Spleen (tissue), 11 donors: ENCODE measurements around the gene ADCY10. TPM values are rescaled to one million over a fixed set of nuclear protein-coding genes. Genes with fewer than 3 reads are reported as not detected.
A peak's percentile ranks its signal among the peaks of the same experiment; 100 is the strongest.
"Not testable (repeated sequence)": the region's sequence is repeated elsewhere in the genome, so short reads cannot be mapped to it uniquely, and the experiment has no call there.

Experiments used
- DNase-seq: peaks from one replicate; pipeline ENCODE4 v3.0.0-alpha.2; 2020
- H3K27ac ChIP-seq, 8 donors: fragments of 200-600 bp; sonication (generic) in 7 of 8; 1 replicate in 4 of 8; 2 replicates in 4 of 8; pipeline versions ENCODE4 v1.5.0 to v1.8.0; 2016 to 2021; ENCODE audit warnings: inconsistent platforms in 4 of 8, mild to moderate bottlenecking in 4 of 8, moderate library complexity in 1 of 8
- H3K27me3 ChIP-seq, 7 donors: fragments of 200-600 bp; sonication (generic) in 6 of 7; replicated peaks in 1 of 7; 1 replicate in 4 of 7; 2 replicates in 3 of 7; pipeline versions ENCODE4 v1.5.0 to v1.8.0; 2016 to 2021; ENCODE audit warnings: inconsistent platforms in 3 of 7, mild to moderate bottlenecking in 1 of 7
- H3K36me3 ChIP-seq, 6 donors: fragments of 200-600 bp; sonication (generic) in 5 of 6; 1 replicate in 4 of 6; 2 replicates in 2 of 6; pipeline versions ENCODE4 v1.5.0 to v1.8.0; 2016 to 2021; ENCODE audit warnings: inconsistent platforms in 2 of 6
- H3K4me1 ChIP-seq, 6 donors: fragments of 200-600 bp; sonication (generic) in 5 of 6; 1 replicate in 3 of 6; 2 replicates in 3 of 6; pipeline versions ENCODE4 v1.5.0 to v1.8.0; 2016 to 2021; ENCODE audit warnings: inconsistent platforms in 3 of 6
- H3K4me3 ChIP-seq, 8 donors: fragments of 200-600 bp; sonication (generic) in 7 of 8; 1 replicate in 4 of 8; 2 replicates in 4 of 8; pipeline versions ENCODE4 v1.5.0 to v1.8.0; 2016 to 2021; ENCODE audit warnings: inconsistent platforms in 4 of 8, mild to moderate bottlenecking in 4 of 8, moderate library complexity in 2 of 8
- H3K9me3 ChIP-seq, 8 donors: fragments of 200-600 bp; sonication (generic) in 7 of 8; 1 replicate in 4 of 8; 2 replicates in 4 of 8; pipeline versions ENCODE4 v1.5.0 to v1.8.0; 2016 to 2021; ENCODE audit warnings: inconsistent platforms in 4 of 8
- POLR2A ChIP-seq, 3 donors: fragments of 450-650 bp; IDR thresholded peaks; one replicate each; pipeline ENCODE4 v1.5.1; 2017; ENCODE audit warnings: antibody characterized with exemption in 3 of 3, mild to moderate bottlenecking in 1 of 3
- POLR2AphosphoS5 ChIP-seq, 3 donors: sonication (generic); formaldehyde crosslinking; IDR thresholded peaks; one replicate each; pipeline ENCODE4 v1.5.1; 2017; ENCODE audit warnings: antibody characterized with exemption in 3 of 3
- WGBS, 5 donors: extraction: QIAGEN DNeasy Blood & Tissue Kit in 3 of 5; methylation state at CpG; one replicate each; pipeline versions ENCODE4 v1.1.5 to v1.1.7; 2013 to 2018; 5-methylcytosine and 5-hydroxymethylcytosine counted together
- intact Hi-C: fragments of 100-400 bp; cut with DNase I; formaldehyde crosslinking; loops from one replicate; pipeline ENCODE4 v1.15.0; 2023; ENCODE audit warnings: low total_unique reads
- polyA plus RNA-seq, 3 donors: library from polyadenylated mRNA; stranded (reverse); fragments of 200-250 nt; gene quantifications; one replicate each; pipeline ENCODE4 v1.2.1, GENCODE V29; 2013
- total RNA-seq, 7 donors: library from RNA; depleted of rRNA in 3 of 7; stranded (reverse); fragments of >200 nt in 3 of 7; fragmentation: NEBNext Ultra II Directional in 4 of 7; extraction: Animal tissue kit (Norgen Biotek cat#: 25700) in 4 of 7; gene quantifications; one replicate each; pipeline versions ENCODE4 v1.1.0 to v1.2.1, GENCODE V29; 2016 to 2021
- TF ChIP-seq, protein P1 (sequence below), 11 experiments: fragments of 200-600 bp in 7 of 11; fragments of 450-650 bp in 4 of 11; sonication (generic) in 4 of 11; IDR thresholded peaks in 8 of 11; conservative IDR thresholded peaks in 3 of 11; 1 replicate in 7 of 11; 2 replicates in 4 of 11; pipeline versions ENCODE4 v1.4.0 to v1.8.0; 2016 to 2021; ENCODE audit warnings: antibody characterized with exemption in 11 of 11, inconsistent platforms in 4 of 11, mild to moderate bottlenecking in 1 of 11
- donor health status: healthy with polysubstance abuse.
- donor health status: DM: no; HTN: no; CAD: no; lungs with moderate emphysema.
- donor health status: DM: no; HTN: no; CAD: no.
- donor health status: Bipolar disorder and iron deficiency.
- donor health status: healthy.
- donor health status: DM: no; HTN: no; CAD: no.
- donor health status: DM: yes; HTN: yes; CAD: no.

The ADCY10 gene
- total and polyA plus RNA-seq, 10 donors, result 0.04 to 0.40 (median 0.16) TPM; not detected in 4

DNA sequence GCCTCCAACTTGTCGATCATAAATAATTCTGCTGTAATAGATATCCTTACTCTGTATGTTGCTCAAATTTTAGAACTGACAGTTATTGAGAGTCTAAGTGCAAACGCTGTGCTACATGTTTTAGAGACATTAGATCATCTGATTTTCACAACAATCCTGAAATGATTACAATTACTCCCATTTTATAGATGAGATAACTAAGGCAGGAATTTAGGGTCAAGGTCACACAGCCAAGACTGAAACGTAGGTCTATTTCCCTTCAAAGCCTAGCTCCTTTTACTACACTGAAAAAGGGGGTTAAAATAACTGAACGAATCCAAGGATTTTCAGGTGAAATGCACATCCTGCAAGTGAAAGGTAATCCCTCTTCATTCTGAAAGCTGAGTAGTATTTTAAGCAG lies 19.9 kb upstream of the ADCY10 start:
- H3K27me3 ChIP-seq, result no peaks in the 10 kb centered on the region
- H3K36me3 ChIP-seq, result no peaks in the 10 kb centered on the region
- H3K4me1 ChIP-seq, result peaks cover 26 to 49% (median 36%) of the 10 kb centered on the region in 6 donors
- TF ChIP-seq, protein P1, sequence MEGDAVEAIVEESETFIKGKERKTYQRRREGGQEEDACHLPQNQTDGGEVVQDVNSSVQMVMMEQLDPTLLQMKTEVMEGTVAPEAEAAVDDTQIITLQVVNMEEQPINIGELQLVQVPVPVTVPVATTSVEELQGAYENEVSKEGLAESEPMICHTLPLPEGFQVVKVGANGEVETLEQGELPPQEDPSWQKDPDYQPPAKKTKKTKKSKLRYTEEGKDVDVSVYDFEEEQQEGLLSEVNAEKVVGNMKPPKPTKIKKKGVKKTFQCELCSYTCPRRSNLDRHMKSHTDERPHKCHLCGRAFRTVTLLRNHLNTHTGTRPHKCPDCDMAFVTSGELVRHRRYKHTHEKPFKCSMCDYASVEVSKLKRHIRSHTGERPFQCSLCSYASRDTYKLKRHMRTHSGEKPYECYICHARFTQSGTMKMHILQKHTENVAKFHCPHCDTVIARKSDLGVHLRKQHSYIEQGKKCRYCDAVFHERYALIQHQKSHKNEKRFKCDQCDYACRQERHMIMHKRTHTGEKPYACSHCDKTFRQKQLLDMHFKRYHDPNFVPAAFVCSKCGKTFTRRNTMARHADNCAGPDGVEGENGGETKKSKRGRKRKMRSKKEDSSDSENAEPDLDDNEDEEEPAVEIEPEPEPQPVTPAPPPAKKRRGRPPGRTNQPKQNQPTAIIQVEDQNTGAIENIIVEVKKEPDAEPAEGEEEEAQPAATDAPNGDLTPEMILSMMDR (IDR thresholded peaks at IDR 0.05 in 8 of 11, conservative IDR thresholded peaks at IDR 0.05 in 3 of 11), result no peak
- TF ChIP-seq POLR2AphosphoS5 (IDR thresholded peaks at IDR 0.05) (no peak), POLR2A (IDR thresholded peaks at IDR 0.05) (no peak)
- 76 to 81% (median 78%) methylated on average over 4 of the region's 4 CpGs for WGBS, 5 donors
- H3K9me3 ChIP-seq, result no peaks in the 10 kb centered on the region
- H3K27ac ChIP-seq, result peak overlapping the region in 5 of 8 donors; percentile 93 to 97 (median 97)
- intact Hi-C loops, result loop anchor here (10.0 kb wide), 1 partner anchor 219 kb away; no protein-coding TSS in a partner anchor
- no peak for DNase-seq
- peak overlapping the region in 1 of 8 donors; percentile 88 for H3K4me3 ChIP-seq

DNA sequence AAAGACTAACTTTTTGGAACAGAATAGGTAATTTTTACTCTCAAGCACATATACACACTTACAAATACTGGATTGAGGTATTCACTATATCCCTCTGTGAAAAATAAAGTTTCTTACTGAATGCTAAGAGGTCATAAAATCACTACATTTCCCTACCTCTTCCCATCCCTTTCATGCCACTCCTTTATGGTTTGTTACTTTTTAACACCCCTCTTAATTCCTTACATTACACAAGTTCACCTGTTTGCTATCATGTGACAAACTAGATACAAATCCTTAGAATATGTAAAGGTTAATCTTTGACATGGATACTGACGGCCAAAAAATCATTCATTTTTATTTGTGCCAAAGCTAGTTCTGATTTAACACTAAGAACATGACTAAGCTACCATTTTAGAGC lies 15.8 kb upstream of the ADCY10 start:
- H3K27ac ChIP-seq, result no peak overlapping the region
- no peak for TF ChIP-seq POLR2AphosphoS5 (IDR thresholded peaks at IDR 0.05)
- no peak for TF ChIP-seq POLR2A (IDR thresholded peaks at IDR 0.05)
- TF ChIP-seq, protein P1 (IDR thresholded peaks at IDR 0.05 in 8 of 11, conservative IDR thresholded peaks at IDR 0.05 in 3 of 11), result no peak
- peaks cover 13 to 30% (median 19%) of the 10 kb centered on the region in 6 donors for H3K4me1 ChIP-seq
- WGBS, 5 donors, result 76 to 90% (median 88%) methylated on average over 1 of the region's 1 CpG
- H3K9me3 ChIP-seq, result no peaks in the 10 kb centered on the region
- no peaks in the 10 kb centered on the region for H3K27me3 ChIP-seq
- DNase-seq, result no peak
- intact Hi-C loops, result loop anchor here (10.0 kb wide), 1 partner anchor 215 kb away; no protein-coding TSS in a partner anchor
- no peak overlapping the region for H3K4me3 ChIP-seq
- H3K36me3 ChIP-seq, result no peaks in the 10 kb centered on the region

DNA sequence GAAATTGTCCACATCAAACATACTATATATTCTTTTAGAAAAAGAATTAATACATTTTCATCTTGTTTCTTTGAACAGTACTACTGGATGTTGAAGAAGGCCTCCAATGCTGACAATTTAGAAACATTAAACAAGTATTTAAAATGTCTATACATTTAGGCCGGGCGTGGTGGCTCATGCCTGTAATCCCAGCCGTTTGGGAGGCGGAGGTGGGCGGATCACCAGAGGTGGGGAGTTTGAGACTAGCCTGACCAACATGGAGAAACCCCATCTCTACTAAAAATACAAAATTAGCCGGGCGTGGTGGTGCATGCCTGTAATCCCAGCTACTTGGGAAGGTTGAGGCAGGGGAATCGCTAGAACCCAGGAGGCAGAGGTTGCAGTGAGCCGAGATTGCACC lies 15.0 kb upstream of the ADCY10 start:
- 94 to 97% (median 97%) methylated on average over 9 of the region's 9 CpGs for WGBS, 5 donors
- H3K4me3 ChIP-seq, DNase-seq, H3K9me3 ChIP-seq, H3K27ac ChIP-seq, H3K27me3 ChIP-seq, H3K36me3 ChIP-seq, intact Hi-C loops: not testable (repeated sequence)
- peaks cover 5 to 22% (median 11%) of the 10 kb centered on the region in 6 donors for H3K4me1 ChIP-seq

DNA sequence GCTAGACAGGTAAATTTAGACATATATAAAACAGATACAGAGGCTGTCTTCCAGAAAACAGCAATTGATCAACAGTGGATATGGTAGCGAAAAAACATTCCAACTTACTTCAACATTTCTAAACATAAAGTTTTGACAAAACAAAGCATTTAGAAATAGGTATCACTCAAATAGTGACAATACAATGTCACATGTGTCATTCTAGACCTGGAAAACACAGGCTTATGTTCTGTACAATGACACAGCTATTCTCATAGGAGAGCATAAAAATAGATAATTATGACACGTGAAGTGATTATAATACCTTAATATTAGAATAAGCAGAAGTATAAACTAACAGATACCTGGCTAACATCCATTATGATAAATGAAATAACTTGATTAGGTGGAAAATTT lies 14.5 kb upstream of the ADCY10 start:
- no peak overlapping the region for H3K4me3 ChIP-seq
- no peaks in the 10 kb centered on the region for H3K9me3 ChIP-seq
- WGBS, 5 donors, result 95 to 97% (median 96%) methylated on average over 2 of the region's 2 CpGs
- H3K36me3 ChIP-seq, result peaks cover 0 to 10% (median 0%) of the 10 kb centered on the region in 6 donors
- peaks cover under 1 to 17% (median 7%) of the 10 kb centered on the region in 6 donors for H3K4me1 ChIP-seq
- H3K27ac ChIP-seq, result no peak overlapping the region
- no peak for DNase-seq
- no peaks in the 10 kb centered on the region for H3K27me3 ChIP-seq
- TF ChIP-seq POLR2AphosphoS5 (IDR thresholded peaks at IDR 0.05) (no peak), POLR2A (IDR thresholded peaks at IDR 0.05) (no peak)
- intact Hi-C loops, result no loop called here

DNA sequence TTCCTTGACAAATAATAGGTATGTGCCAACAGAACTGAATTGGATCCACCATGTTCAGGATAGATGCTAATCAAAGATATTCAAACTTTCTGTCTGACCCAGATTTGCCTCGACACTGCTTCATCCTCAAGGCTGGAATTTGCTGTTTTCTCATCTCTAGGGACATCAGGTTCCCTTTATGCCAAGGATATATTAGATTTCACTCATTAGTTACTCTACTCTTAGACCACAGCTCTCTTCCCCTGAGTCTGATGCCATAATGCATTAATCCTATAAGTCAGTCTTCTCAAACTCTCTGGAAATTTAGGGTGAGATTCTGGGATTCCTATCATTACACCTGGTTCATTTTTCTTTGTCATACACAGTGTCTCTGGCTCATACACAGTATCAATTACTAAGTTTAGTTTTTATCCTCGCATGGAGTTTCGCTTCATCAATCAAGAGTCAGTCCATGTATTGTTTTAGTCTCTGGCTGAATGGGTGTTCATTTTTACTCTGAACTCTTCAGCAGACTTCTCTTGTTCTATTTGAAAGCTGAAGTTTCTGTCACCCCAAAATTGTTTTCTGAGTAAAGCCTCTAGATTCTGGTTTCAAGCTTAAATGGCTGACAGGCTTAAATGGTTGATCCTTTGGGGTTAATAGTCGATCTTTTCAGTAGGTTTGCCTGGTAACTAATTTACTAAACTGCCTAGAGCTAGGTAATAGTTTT lies 13.3 kb upstream of the ADCY10 start:
- Histone ChIP-seq H3K27ac (no peak overlapping the region), H3K9me3 (no peaks in the 10 kb centered on the region), H3K4me3 (no peak overlapping the region), H3K36me3 (peaks cover 0 to 14% (median 0%) of the 10 kb centered on the region in 6 donors), H3K27me3 (no peaks in the 10 kb centered on the region), H3K4me1 (peaks cover 0 to 12% (median 4%) of the 10 kb centered on the region in 6 donors)
- DNase-seq, result no peak
- intact Hi-C loops, result no loop called here
- 87 to 91% (median 89%) methylated on average over 4 of the region's 4 CpGs for WGBS, 5 donors
- TF ChIP-seq POLR2AphosphoS5 (IDR thresholded peaks at IDR 0.05) (no peak), POLR2A (IDR thresholded peaks at IDR 0.05) (no peak)
- TF ChIP-seq, protein P1 (IDR thresholded peaks at IDR 0.05 in 8 of 11, conservative IDR thresholded peaks at IDR 0.05 in 3 of 11), result no peak
